NCI-H2171 treated with DMSO at 0.1 percent for 48 hours (cell line): Measurements from ENCODE around the gene BDH1.
"Not testable (repeated sequence)": the region's sequence is repeated elsewhere in the genome, so short reads cannot be mapped to it uniquely, and the experiment has no call there.

Source experiments
- DNase-seq: peaks from one replicate; lab custom pipeline; 2025; lab: John Stamatoyannopoulos, UW

The BDH1 gene

DNA sequence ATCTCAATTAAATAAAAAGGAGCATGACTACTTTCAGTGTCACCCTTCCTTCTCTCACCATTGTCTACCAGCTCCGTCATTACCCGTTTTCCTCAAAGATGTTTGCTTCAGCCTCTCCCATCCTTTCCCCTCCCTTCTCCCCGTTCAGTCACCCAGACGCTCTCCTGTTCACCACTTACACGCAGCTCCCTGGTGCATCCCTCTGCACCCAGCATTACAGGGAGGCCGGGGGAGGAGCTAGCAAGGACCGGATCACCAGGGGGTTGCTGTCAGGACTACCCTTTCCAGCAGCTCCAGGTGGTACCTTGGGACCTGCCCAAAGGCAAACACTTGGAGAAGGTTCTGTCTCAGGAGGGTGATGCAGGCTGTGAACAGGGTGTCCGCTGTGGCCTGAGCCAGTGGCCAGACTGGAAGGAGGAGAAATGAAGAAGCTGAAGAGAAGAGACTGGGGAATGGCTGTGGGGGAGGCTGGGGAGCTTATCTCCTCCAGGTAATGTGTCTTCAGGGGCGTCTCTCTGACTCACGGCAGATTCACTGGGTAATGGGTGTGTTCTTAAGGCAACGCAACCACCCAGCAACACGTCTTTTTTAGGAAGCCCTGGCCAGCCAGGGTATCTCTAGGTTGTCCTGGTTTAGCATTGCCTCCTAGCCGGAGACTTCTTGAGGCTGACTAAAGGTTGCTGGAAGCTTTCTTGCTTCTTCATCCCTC is 21.8 kb upstream of the BDH1 start:
- DNase-seq, result no peak

DNA sequence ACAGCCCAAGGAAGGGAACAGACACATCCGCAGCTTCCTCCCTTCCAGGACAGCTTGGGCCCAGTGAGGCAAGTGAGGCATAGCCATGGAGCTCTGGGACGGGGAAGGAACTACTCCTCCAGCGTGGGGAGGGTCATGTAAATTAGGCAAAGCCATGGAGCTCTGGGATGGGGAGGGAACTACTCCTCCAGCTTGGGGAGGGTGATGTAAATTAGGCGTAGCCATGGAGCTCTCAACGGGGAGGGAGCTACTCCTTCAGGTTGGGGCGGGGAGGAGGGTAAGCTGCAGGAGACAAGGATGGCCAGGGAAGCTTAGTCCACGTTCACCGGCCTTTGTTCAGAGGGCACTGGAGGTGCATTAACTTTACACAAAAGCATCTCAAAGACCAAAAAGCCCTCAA is 21.1 kb upstream of the BDH1 start:
- DNase-seq, result no peak

DNA sequence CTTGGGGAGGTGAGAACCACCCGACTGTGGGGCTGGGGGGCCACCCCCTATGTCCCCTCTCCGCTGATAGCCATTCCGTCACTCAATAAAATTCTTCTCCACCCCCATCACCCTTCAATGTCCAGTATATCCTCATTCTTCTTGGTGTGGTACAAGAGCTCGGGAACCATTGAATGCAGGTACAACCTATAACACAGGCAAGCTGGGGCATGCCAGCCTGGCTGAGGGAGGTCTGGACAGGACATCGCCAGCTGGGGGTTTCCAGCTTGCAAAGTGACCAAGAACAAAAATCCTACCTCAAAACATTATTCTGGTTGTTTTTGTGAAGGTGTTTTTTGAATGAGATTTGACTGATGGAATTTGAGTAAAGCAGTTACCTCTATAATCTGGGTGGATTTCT is 19.6 kb upstream of the BDH1 start:
- DNase-seq, result no peak

DNA sequence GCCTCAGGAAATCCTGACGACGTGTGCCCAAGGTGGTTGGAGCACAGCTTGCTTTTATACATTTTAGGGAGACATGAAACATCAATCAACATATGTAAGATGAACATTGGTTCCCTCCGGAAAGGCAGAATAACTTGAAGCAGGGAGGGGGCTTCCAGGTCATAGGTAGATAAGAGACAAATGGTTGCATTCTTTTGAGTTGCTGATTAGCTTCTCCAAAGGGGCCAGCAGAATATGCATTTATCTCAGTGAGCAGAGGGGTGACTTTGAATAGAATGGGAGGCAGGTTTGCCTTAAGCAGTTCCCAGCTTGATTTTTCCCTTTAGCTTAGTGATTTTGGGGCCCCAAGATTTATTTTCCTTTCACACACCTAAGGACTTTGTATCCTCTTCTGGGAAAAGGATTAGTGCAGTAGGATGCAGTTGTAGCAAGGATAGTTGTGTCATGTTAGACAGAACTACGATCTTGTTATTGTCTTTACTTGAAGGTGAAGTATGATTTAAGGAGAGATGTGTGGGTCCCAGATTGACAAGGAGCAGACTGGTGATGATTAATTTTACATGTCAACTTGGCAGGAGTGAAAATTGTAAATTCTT is 18.7 kb upstream of the BDH1 start:
- DNase-seq, result not testable (repeated sequence)

DNA sequence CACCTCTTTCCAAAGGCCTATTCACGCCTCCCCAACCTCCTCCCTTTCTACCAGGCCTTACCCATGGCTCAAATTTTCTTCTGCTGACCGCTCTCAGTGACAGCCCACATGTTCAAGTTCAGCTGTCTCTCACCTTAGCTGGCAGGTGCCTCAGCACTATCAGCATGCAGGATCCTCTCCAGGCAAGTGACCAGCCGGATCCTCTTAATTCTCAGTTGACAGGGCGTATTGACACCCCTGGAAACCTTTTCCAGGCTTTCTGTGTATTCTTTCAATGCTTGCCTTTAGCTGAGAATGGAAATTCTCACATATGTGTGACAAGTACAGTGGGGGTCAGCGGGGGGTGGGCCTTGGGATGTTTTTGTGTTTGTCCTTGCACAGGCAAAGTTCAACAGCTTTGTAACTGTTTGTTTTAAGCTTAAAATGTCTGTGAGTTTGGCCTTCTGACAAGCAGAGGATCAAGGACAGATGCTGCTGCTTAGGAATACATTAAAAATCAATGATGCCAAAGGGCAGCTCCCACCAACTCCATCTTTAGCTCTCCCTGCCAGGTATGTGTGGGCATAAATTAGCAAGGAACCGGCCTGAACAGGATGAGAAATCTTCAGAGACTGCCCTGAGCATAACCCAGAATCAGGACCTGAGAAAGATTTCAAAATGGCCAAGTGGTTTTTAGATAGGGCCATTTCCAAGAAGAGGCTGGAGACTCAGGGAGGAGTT is 17.4 kb upstream of the BDH1 start:
- no peak for DNase-seq

DNA sequence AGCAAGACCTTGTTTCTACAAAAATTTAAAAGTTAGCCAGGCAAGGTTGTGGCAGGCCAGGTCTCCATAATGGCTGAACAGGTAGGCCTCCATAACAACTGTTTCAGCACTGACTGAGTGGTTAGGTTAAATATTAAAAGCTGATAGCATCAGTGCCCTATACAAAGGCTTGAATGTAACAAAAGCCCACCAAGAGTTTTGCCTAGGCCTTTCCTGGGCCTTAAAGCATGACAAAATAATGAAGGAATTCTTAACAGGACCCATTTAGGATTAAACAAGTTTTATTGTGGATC is 16.1 kb upstream of the BDH1 start:
- DNase-seq, result not testable (repeated sequence)

DNA sequence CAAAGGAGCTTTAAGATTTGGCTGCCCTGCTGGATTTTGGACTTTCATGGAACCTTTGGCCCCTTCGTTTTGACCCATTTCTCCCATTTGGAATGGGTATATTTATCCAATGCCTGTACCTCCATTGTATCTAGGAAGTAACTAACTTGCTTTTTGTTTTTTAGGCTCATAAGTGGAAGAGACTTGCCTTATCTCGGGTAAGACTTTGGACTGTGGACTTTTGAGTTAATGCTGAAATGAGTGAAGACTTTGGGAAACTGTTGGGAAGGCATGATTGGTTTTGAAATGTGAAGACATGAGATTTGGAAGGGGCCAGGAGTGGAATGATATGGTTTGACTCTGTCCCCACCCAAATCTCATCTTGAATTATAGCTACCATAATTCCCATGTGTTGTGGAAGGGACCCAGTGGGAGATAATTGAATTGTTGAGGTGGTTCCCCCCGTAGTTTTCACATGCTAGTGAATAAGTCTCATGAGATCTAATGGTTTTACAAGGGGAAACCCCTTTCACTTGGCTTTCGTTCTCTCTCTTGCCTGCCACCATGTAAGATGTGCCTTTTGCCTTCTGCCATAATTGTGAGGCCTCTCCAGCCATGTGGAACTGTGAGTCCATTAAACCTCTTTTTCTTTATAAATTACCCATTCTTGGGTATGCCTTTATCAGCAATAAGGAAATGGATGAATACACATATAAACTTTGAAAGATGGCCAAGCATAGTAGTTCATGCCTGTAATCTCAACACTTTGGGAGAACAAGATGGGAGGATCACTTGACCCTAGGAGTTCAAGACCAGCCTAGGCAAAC is 15.5 kb upstream of the BDH1 start:
- DNase-seq, result not testable (repeated sequence)

DNA sequence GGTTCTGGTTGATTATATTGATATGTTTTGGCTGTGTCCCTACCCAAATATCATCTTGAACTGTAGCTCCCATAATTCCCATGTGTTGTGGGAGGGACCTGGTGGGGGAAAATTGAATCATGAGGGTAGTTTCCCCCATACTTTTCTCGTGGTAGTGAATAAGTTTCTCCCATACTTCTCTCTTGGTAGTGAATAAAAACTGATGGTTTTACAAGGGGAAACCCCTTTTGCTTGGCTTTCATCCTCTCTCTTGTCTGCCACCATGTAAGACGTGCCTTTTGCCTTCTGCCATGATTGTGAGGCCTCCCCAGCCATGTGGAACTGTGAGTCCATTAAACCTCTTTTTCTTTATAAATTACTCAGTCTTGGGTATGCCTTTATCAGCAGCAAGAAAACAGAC is 13.7 kb upstream of the BDH1 start:
- not testable (repeated sequence) for DNase-seq

DNA sequence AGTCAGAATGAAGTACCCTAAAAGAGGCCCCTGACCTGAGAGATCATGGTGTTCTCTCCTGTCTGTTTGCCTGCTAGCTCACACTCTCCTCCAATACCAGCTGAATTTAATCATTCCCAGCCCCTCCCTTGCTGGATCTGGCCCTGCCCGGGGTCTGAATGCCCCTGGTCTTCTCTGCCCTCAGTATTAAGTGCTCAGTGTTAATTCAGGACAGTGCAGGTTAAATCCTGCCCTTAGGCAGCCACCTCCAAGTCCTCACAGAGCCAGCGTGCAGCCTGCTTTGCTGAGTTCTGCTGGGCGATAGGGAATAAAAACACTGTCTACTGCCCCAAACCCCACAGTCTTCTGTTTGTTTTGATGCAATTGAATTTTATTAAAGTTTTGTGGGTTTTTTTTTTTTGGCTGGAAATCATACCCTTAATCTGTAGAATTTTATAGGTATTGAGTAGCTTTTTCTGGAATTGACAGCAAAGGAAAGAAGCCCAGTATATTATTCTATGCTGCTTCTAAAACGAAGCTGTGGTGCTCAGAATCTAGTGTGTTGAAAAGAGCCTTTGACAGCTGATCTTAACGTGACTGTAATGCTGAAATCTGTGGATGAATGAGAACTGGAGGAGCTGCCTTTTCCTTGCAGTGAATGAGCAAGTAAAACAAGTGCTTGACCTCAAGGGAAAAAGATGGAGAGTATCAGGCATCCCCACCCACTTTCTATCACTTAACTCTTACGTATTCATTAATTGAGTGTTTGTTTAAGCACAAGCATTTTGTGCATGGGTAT is 12.3 kb upstream of the BDH1 start:
- no peak for DNase-seq

DNA sequence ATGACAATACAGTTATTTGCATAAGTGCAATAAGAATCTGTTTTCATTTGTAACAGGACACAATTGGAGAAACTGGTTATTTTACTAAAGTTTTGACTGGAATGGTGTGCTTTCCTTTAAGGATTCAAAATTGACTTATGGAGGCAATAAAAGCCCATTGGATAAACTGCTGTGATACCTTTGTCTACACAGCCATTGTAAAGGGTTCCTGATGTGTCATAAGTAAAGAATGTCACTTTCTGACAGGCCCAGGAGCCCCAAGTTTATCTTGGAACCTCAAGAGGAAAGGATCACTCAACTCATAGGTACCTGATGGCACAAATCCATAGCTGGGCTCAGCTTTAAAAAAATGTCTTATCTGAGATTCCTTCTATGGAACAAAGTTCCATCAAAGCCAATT is 10.4 kb upstream of the BDH1 start:
- not testable (repeated sequence) for DNase-seq

DNA sequence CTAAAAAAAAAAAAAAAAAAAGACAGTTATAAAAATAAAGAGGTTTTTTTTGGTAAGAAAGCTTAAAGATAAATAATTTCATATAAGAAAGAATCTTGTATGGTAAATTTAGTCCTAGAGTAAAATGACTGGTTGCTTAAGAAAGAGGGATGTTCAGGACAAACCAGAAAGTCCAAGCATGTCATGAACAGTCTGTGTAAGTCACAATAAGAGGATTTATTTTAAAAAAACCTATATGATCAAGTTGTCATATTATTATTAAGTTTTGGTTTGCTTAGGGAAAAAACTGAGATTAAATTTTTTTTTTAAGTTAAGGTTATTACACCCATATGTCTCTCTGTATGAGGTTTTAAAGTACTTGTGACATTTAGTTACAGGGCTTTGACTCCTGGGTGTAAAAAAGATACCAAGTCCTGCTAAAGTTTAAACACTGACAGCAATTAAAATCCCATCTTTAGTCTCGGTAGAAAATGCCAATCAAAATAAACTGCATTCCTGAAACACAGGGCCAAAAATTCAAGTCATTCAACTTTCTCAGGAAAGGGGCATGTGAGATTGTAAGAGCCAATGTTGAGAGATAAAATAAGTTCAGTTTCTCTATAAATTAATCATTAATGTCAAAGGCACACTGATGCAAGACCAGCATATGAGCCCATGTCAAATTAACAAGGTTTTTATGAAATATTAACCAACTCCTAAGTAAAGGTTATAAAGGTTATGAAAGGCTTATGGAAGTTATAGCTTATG is 8.5 kb upstream of the BDH1 start:
- peak; percentile 16 for DNase-seq

DNA sequence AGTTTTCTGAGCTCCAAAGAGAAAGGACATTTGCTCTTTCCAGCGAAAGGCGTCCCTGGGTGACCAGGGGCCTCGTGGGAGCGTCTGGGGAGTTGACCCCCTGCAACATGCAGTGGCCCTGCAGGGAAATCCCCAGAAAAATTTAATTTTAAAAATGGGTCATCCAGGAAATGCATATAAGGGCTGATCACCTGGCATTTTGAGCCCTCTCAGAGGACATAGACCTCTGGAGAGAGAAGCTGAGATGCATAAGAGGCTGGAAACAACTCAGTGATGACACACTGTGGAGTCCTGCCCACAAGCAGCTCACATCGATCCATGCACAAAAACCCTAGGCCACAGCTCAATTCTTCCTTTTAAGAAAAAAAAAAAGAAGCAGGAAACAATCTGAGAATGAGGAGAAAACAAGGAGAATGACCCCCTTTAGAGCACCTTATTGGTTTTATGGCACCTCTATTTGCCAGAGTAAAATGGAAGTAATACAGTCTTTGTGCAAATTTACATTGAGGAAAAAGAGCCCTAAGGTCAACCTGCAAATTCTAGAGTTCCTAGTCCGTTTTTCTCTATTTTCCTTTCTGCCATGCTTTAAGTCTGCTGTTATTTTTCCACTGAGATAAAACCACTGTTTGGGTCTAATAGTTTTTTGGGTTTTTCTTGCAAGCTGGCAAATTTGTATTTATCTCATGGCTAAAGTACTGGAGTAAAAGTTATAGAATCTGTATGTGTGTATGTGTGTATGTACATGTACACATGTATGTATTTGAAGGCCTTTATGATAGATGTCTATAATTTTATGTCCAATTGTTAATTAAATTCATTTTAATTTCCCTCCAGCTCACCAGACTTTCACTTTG is 6.9 kb upstream of the BDH1 start:
- DNase-seq, result no peak

DNA sequence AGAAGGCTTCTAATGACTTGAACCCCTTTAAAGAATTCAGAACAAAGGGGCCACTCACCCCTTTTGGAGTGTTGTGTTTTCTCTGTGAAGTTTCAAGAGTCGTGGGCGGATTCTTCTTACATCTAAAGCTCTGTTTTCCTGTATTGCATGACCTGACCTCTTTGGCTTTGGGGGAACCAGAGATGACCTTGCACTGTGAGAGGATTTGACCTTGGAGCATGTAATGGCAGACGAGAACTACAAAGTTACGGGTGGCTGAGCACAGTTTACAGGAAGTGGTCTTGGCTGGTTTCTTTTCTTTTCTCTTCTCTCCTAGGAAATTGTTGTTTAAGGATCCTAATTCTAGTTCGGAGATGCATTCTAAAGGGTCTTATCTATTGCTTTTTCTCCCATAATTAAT is 6.2 kb upstream of the BDH1 start:
- no peak for DNase-seq

DNA sequence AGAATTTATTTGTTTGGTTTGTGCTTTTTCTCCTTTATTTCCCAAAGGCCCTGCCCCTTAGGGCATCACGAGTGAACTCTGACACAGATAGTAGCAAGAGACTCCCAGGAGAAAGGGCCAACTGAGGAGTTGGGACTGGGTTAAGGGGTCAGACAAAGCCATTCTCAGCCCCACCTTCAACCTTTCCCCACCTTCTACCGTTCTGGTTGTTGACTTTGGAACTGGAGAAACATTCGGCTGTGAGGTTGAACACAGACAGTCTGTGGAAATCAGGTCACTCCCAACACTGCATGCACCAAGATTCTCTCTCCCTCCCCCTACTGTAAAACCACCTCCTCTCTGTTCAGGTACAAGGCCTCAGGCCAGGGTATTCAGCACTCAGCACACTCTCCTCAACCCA is 3.9 kb upstream of the BDH1 start:
- DNase-seq, result no peak

DNA sequence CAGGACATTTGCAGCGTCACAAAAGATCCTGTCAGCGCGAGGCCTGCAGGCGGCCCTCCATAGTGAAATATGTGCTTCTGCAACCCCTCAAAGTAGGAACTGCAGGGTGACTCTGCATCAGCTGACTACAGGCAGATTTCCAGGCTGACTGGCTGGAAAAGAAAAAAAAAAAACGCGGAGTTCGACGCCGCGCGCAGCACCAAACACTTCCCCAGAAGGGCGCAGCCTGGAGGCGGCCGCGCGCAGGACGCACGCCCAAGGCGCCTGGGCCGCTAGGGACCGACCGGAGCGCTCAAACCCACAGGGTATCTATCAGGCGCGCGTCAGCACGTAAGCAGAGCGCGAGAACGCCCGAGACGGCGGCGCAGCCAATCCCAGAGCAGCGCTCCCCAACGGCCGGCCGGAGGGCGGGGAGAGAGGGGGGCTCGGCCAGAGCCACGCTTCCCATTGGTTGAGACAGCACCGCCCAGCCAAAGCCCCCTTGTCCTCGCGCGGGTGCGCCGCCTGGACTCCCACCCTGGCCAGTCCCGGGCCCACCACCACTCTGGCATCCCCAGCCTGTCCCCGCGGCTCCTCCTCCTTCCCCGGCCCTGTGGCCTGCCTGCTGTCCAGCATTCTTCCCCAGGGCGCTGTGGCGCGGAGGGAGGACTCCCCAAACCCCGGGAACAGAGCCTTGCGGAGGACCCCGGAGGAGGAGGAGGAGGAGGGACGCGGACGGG is 1.0 kb downstream of the BDH1 start:
- DNase-seq, result peak; percentile 97

DNA sequence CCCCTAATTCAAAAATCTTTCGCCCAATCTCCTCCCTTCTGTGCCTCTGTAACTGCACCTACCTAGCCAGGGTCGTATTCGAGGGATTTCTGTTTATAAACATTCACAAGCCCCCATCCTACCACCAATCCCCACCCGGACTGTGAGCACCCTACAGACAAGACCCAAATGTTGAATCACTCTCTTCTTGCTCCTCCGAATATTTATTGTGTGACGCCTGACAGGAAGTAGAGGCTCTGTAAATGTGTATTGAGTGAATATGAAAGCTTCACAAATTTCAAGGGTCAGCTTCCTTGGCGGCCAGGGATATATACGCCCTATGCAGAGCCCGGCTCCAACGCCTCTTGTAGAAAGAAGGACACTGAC is 1.6 kb downstream of the BDH1 start:
- no peak for DNase-seq

DNA sequence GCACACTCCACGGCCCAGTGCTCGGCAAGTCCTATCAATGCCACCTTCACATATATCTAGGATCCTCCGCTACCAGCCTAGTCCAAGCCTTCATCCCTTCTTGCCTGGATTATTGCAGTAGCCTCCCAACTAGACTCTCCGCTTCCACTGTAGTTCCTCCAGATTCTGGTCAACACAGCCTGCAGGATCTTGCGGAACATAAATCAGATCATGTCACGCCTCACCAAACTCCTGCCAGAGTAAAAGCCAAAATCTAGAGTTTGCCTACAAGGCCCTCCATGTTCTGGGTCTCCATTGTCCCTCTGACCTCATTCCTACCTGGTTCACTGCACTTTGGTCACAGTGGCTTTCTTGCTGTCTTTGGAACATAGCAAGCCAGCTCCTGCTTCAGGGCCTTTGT is 3.6 kb downstream of the BDH1 start:
- no peak for DNase-seq

DNA sequence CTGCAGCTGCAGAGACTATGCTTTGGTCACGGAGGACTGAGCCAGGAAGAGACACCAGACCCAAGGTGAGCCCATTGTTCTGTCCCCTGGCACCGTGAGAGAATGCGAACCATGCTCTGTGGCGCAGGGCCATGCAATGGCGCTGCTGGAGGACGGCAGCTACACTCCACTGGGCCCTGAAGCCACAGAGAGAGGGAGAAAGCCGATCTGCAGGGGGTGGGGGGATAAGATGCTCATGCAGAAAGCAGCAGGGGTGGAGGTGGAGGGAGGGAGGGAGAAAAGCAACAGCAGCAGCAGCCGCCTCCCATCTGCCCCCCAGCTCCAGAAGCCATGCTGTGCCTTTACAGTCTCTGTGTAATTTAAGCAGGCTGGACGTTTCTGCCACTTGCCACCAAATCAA is 5.3 kb downstream of the BDH1 start:
- no peak for DNase-seq

DNA sequence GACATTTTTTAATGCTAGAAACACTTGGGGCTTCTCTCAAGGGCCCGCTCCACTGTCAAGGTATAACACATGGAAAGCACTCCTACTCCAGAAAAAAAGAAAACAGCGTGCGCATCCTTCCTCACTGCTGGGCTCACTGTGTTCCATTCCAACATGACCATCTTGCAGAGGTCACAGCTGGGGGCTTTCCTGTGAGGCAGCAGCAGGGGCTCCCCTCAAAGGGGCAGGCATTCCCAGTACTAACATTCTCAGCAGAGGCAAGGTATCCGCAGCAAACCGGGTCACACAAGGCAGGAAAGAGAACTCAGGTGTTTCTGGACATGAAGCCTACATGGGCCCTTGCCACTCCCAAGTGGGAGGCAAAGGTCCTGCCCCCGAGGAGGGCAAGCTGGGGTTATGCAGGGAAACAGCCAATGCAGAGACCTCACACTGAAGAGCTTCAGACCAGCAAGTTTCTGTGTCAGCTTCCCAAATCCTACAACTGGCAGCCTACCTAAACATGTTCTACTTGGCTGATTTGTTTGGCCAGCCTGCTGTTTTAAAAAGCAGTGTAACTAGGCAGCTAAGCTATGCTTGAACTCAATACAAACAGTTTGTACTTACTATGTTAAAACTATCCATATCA is 6.4 kb downstream of the BDH1 start:
- DNase-seq, result no peak
